A549 (cell line): ENCODE results near the gene RNF207.

Source experiments
- CEBPB ChIP-seq, 2 experiments: fragments of >200 bp in 1 of 2; sonication (Bioruptor Twin) in 1 of 2; formaldehyde crosslinking in 1 of 2; IDR thresholded peaks; 2 replicates each; pipeline ENCODE4 v1.6.1; 2012 to 2016
- CTCF ChIP-seq: fragments of >200 bp; sonication (Bioruptor Twin); formaldehyde crosslinking; IDR thresholded peaks from 3 replicates; pipeline ENCODE4 v1.5.1; 2016
- E2F6 ChIP-seq: IDR thresholded peaks from 2 replicates; pipeline ENCODE4 v1.6.1; 2012; ENCODE audit warnings: low read depth, borderline replicate concordance
- EP300 ChIP-seq, 2 experiments: fragments of >200 bp; sonication (Bioruptor Twin); formaldehyde crosslinking; IDR thresholded peaks; 2 replicates in 1 of 2; 3 replicates in 1 of 2; pipeline ENCODE4 v1.6.1; 2016 to 2017
- GATA3 ChIP-seq: IDR thresholded peaks from 2 replicates; pipeline ENCODE4 v1.6.1; 2012; ENCODE audit warnings: borderline replicate concordance
- MYC ChIP-seq: IDR thresholded peaks from 2 replicates; pipeline ENCODE4 v1.6.1; 2012; ENCODE audit warnings: mild to moderate bottlenecking, inconsistent platforms, low read length, improper control_type of control experiment, borderline replicate concordance
- PHF8 ChIP-seq: fragments of 200-600 bp; sonication (generic); IDR thresholded peaks from 2 replicates; pipeline ENCODE4 v1.6.1; 2016; ENCODE audit warnings: low read depth, mild to moderate bottlenecking, antibody characterized with exemption, moderate library complexity, borderline replicate concordance
- POLR2A ChIP-seq: IDR thresholded peaks from 2 replicates; pipeline ENCODE4 v1.6.1; 2012; ENCODE audit warnings: mild to moderate bottlenecking, low read length
- POLR2AphosphoS2 ChIP-seq: conservative IDR thresholded peaks from 2 replicates; pipeline ENCODE4 v1.6.1; 2012; ENCODE audit warnings: low read length, improper control_type of control experiment, inconsistent platforms
- RAD21 ChIP-seq, 2 experiments: fragments of >200 bp in 1 of 2; sonication (Bioruptor Twin) in 1 of 2; formaldehyde crosslinking in 1 of 2; IDR thresholded peaks in 1 of 2; conservative IDR thresholded peaks in 1 of 2; 2 replicates in 1 of 2; 3 replicates in 1 of 2; pipeline ENCODE4 v1.6.1; 2012 to 2018; ENCODE audit warnings: inconsistent platforms in 1 of 2
- REST ChIP-seq: fragments of 200-600 bp; sonication (generic); IDR thresholded peaks from 2 replicates; pipeline ENCODE4 v1.6.1; 2016; ENCODE audit warnings: antibody characterized with exemption, mild to moderate bottlenecking, moderate library complexity
- RFX5 ChIP-seq: fragments of 450-650 bp; IDR thresholded peaks from 2 replicates; pipeline ENCODE4 v1.7.1; 2014; ENCODE audit warnings: antibody characterized with exemption, mild to moderate bottlenecking, moderate library complexity
- TF ChIP-seq, protein P1 (sequence below): fragments of 250-450 bp; sonication (Bioruptor Pico); IDR thresholded peaks from 2 replicates; pipeline ENCODE4 v1.5.0; 2021; ENCODE audit warnings: mild to moderate bottlenecking, moderate library complexity, borderline replicate concordance

- no peak for TF ChIP-seq CTCF
- TF ChIP-seq EP300 (IDR thresholded peaks at IDR 0.05): no peak
- TF ChIP-seq GATA3: no peak
- TF ChIP-seq REST: no peak
- no peak for TF ChIP-seq E2F6
- no peak for TF ChIP-seq POLR2A
- no peak for TF ChIP-seq RAD21 (conservative IDR thresholded peaks at IDR 0.05 in 1 of 2, IDR thresholded peaks at IDR 0.05 in 1 of 2)
- no peak for TF ChIP-seq PHF8
- TF ChIP-seq MYC: no peak
- TF ChIP-seq, protein P1, sequence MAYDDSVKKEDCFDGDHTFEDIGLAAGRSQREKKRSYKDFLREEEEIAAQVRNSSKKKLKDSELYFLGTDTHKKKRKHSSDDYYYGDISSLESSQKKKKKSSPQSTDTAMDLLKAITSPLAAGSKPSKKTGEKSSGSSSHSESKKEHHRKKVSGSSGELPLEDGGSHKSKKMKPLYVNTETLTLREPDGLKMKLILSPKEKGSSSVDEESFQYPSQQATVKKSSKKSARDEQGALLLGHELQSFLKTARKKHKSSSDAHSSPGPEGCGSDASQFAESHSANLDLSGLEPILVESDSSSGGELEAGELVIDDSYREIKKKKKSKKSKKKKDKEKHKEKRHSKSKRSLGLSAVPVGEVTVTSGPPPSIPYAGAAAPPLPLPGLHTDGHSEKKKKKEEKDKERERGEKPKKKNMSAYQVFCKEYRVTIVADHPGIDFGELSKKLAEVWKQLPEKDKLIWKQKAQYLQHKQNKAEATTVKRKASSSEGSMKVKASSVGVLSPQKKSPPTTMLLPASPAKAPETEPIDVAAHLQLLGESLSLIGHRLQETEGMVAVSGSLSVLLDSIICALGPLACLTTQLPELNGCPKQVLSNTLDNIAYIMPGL (CRISPR knock-in tag): no peak
- no peak for TF ChIP-seq CEBPB (IDR thresholded peaks at IDR 0.05)
- no peak for TF ChIP-seq POLR2AphosphoS2
- no peak for TF ChIP-seq RFX5
Observed at GRCh38 chr1:6176779-6177178, 29.1 kb upstream of the RNF207 start.
